ENCODE measurements around the gene LRRC14B. TPM values are rescaled to one million over a fixed set of nuclear protein-coding genes. Genes with fewer than 3 reads are reported as not detected.
"Not testable (repeated sequence)": the region's sequence is repeated elsewhere in the genome, so short reads cannot be mapped to it uniquely, and the experiment has no call there.

LRRC14B gene
- total and polyA plus RNA-seq, 7 experiments from 2014 or later: 0.51 TPM; not detected in 6

DNA sequence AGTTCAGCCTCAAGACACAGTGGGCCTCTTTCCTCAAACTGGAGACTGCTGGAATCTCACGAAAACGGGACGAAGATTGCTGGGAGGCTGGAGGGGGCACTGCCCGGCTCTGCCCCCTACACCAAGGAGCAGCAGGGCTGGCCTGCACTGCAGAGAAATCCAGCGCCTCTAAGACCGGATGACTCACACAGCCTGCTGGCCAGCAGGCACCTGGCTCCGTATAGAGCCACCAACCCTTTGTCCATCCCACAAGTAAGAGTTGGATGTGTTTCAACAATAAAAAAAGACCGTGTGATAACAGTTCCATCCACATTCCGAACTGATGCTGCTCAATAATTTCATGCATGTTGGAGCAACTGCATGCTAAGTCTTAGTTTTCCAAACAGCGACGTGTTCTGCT, 15.1 kb downstream of the LRRC14B start:
- Mint-ChIP-seq H3K4me1 (peaks cover 14 to 30% (median 22%) of the 10 kb centered on the region in 7 donors), H3K4me3 (no peak overlapping the region), H3K9me3 (no peaks in the 10 kb centered on the region), H3K27ac (no peak overlapping the region), H3K36me3 (peaks cover 0 to 40% (median 18%) of the 10 kb centered on the region in 5 donors), H3K27me3 (no peaks in the 10 kb centered on the region)
- ATAC-seq (no peak), DNase-seq (no peak)
- Histone ChIP-seq H3K27me3 (ENCODE audit: control insufficient read depth in 2 of 2, insufficient read depth in 2 of 2, low read length in 2 of 2) (no peaks in the 10 kb centered on the region), H3K4me3 (ENCODE audit: low read length) (no peak overlapping the region), H3K4me1 (ENCODE audit: control insufficient read depth in 2 of 2, insufficient read depth in 2 of 2, low read length in 2 of 2) (no peaks in the 10 kb centered on the region), H3K36me3 (ENCODE audit: control insufficient read depth in 2 of 3, insufficient read depth in 3 of 3, low read length in 3 of 3) (peaks cover 0 to 52% (median 0%) of the 10 kb centered on the region in 3 experiments), H3K27ac (ENCODE audit: low read depth, low read length) (no peak overlapping the region), H3K9me3 (ENCODE audit: control insufficient read depth in 2 of 3, low read length in 3 of 3) (no peaks in the 10 kb centered on the region)
- ChIA-PET POLR2A (no interaction called here), CTCF (no interaction called here)
- intact Hi-C loops (cut with micrococcal nuclease): no loop called here

DNA sequence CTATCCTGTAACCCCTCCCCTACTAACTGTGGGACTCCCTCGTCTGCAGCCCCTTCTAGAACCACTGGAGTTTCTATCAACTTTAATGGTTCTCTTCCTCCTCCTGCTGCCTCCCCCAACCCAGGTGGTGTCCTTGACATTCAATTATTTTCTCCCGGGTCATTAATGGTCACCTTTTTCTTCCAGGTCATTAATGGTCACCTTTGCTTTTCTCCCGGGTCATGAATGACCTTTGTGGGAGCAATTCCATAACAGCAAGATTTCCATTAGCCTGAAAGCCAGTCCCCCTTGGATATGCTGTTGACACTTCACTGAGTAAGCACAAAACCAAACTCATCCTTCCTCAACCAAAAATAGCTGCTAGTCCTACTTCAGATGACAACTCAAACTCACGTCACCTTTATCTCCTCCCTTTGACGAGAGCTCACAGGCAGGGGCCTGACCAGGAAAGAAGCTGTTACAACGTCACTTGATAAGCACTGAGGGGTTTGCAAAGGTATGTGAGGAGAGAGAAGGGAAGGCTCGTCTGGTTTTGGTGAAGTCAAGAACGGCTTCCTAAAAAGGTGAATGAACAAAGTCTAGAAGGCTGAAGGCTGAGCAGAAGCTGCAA, 15.7 kb downstream of the LRRC14B start:
- ChIA-PET CTCF (no interaction called here), POLR2A (no interaction called here)
- Histone ChIP-seq H3K4me1 (ENCODE audit: control insufficient read depth in 2 of 2, insufficient read depth in 2 of 2, low read length in 2 of 2) (no peaks in the 10 kb centered on the region), H3K36me3 (ENCODE audit: control insufficient read depth in 2 of 3, insufficient read depth in 3 of 3, low read length in 3 of 3) (peaks cover 0 to 52% (median 0%) of the 10 kb centered on the region in 3 experiments), H3K27me3 (ENCODE audit: control insufficient read depth in 2 of 2, insufficient read depth in 2 of 2, low read length in 2 of 2) (no peaks in the 10 kb centered on the region), H3K9me3 (ENCODE audit: control insufficient read depth in 2 of 3, low read length in 3 of 3) (no peaks in the 10 kb centered on the region), H3K4me3 (ENCODE audit: low read length) (no peak overlapping the region), H3K27ac (ENCODE audit: low read depth, low read length) (no peak overlapping the region)
- no peaks in the 10 kb centered on the region for H3K9me3 Mint-ChIP-seq
- no peak overlapping the region for H3K4me3 Mint-ChIP-seq
- peaks cover 0 to 40% (median 18%) of the 10 kb centered on the region in 5 donors for H3K36me3 Mint-ChIP-seq
- H3K27me3 Mint-ChIP-seq: no peaks in the 10 kb centered on the region
- H3K27ac Mint-ChIP-seq: peak overlapping the region in 3 of 9 donors; percentile 26 to 58 (median 43)
- no peak for ATAC-seq
- intact Hi-C loops (cut with micrococcal nuclease): no loop called here
- DNase-seq: no peak
- H3K4me1 Mint-ChIP-seq: peaks cover 14 to 30% (median 20%) of the 10 kb centered on the region in 7 donors

GRCh38 chr5:207599-207998, 16.3 kb downstream of the LRRC14B start:
- Histone ChIP-seq H3K27me3 (ENCODE audit: control insufficient read depth in 2 of 2, insufficient read depth in 2 of 2, low read length in 2 of 2) (no peaks in the 10 kb centered on the region), H3K4me1 (ENCODE audit: control insufficient read depth in 2 of 2, insufficient read depth in 2 of 2, low read length in 2 of 2) (no peaks in the 10 kb centered on the region), H3K36me3 (ENCODE audit: control insufficient read depth in 2 of 3, insufficient read depth in 3 of 3, low read length in 3 of 3) (peaks cover 0 to 52% (median 0%) of the 10 kb centered on the region in 3 experiments), H3K9me3 (ENCODE audit: control insufficient read depth in 2 of 3, low read length in 3 of 3) (no peaks in the 10 kb centered on the region), H3K4me3 (ENCODE audit: low read length) (no peak overlapping the region), H3K27ac (ENCODE audit: low read depth, low read length) (no peak overlapping the region)
- DNase-seq (no peak), ATAC-seq (no peak)
- Mint-ChIP-seq H3K27ac (peak overlapping the region in 1 of 9 donors; percentile 43), H3K4me3 (no peak overlapping the region), H3K27me3 (no peaks in the 10 kb centered on the region), H3K9me3 (no peaks in the 10 kb centered on the region), H3K36me3 (peaks cover 0 to 40% (median 18%) of the 10 kb centered on the region in 5 donors), H3K4me1 (peaks cover 14 to 30% (median 20%) of the 10 kb centered on the region in 7 donors)
- POLR2A ChIA-PET: no interaction called here
- intact Hi-C loops (cut with micrococcal nuclease): no loop called here
- CTCF ChIA-PET: no interaction called here

GRCh38 chr5:208449-209114, 17.3 kb downstream of the LRRC14B start:
- Mint-ChIP-seq H3K36me3 (peaks cover 0 to 39% (median 18%) of the 10 kb centered on the region in 5 donors), H3K27me3 (no peaks in the 10 kb centered on the region), H3K4me3 (no peak overlapping the region), H3K27ac (no peak overlapping the region), H3K9me3 (no peaks in the 10 kb centered on the region), H3K4me1 (peaks cover 14 to 34% (median 21%) of the 10 kb centered on the region in 7 donors)
- ChIA-PET POLR2A (no interaction called here), CTCF (no interaction called here)
- H3K36me3 ChIP-seq (ENCODE audit: control insufficient read depth in 2 of 3, insufficient read depth in 3 of 3, low read length in 3 of 3): peaks cover 0 to 49% (median 0%) of the 10 kb centered on the region in 3 experiments
- H3K9me3 ChIP-seq (ENCODE audit: control insufficient read depth in 2 of 3, low read length in 3 of 3): no peaks in the 10 kb centered on the region
- H3K4me3 ChIP-seq (ENCODE audit: low read length): no peak overlapping the region
- ATAC-seq (no peak), DNase-seq (no peak)
- no peaks in the 10 kb centered on the region for H3K27me3 ChIP-seq (ENCODE audit: control insufficient read depth in 2 of 2, insufficient read depth in 2 of 2, low read length in 2 of 2)
- H3K4me1 ChIP-seq (ENCODE audit: control insufficient read depth in 2 of 2, insufficient read depth in 2 of 2, low read length in 2 of 2): no peaks in the 10 kb centered on the region
- H3K27ac ChIP-seq (ENCODE audit: low read depth, low read length): no peak overlapping the region
- intact Hi-C loops (cut with micrococcal nuclease): no loop called here

DNA sequence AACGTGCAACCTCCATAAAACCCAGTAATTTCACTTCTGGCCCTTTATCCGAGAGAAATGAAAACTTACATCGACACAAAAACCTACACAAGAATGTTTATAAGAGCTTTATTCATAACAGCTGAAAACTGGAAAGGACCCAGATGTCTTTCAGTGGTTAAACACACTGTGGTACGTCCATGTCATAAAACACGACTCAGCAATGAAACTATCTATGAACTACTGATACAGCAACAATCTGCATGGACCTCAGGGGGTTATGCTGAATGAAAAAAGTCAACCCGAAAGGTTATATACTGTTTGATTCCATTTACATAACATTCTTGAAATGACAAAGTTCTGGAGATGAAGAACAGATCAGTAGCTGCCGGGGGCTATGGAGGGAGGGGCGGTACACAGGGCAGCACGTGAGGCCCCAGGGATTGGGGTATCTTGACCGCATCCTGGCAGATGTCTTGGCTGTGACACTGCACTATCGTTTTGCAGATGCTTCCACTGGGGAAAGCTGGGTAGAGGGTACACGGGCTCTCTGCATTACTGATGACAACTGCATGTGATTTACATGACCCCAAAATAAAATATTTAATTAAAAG, 22.6 kb downstream of the LRRC14B start:
- H3K4me3 Mint-ChIP-seq: peak overlapping the region in 6 of 10 donors; percentile 18 to 65 (median 38)
- Histone ChIP-seq H3K27ac (ENCODE audit: low read depth, low read length) (no peak overlapping the region), H3K36me3 (ENCODE audit: control insufficient read depth in 2 of 3, insufficient read depth in 3 of 3, low read length in 3 of 3) (peaks cover 0 to 16% (median 0%) of the 10 kb centered on the region in 3 experiments), H3K9me3 (ENCODE audit: control insufficient read depth in 2 of 3, low read length in 3 of 3) (no peaks in the 10 kb centered on the region), H3K4me3 (ENCODE audit: low read length) (no peak overlapping the region), H3K27me3 (ENCODE audit: control insufficient read depth in 2 of 2, insufficient read depth in 2 of 2, low read length in 2 of 2) (no peaks in the 10 kb centered on the region), H3K4me1 (ENCODE audit: control insufficient read depth in 2 of 2, insufficient read depth in 2 of 2, low read length in 2 of 2) (no peaks in the 10 kb centered on the region)
- POLR2A ChIA-PET: interaction anchor here (0.6 kb wide), 1 partner anchor 248 kb away, joined by 3 read pairs; no protein-coding TSS in a partner anchor
- H3K27ac Mint-ChIP-seq: peak overlapping the region in 4 of 9 donors; percentile 32 to 74 (median 35)
- intact Hi-C loops (cut with micrococcal nuclease): no loop called here
- ATAC-seq: no peak
- no peak for DNase-seq
- H3K9me3 Mint-ChIP-seq: no peaks in the 10 kb centered on the region
- peaks cover 0 to 28% (median 12%) of the 10 kb centered on the region in 5 donors for H3K36me3 Mint-ChIP-seq
- CTCF ChIA-PET: no interaction called here
- H3K4me1 Mint-ChIP-seq: peaks cover 30 to 51% (median 44%) of the 10 kb centered on the region in 7 donors
- H3K27me3 Mint-ChIP-seq: peaks cover 0 to under 1% (median 0%) of the 10 kb centered on the region in 5 donors

DNA sequence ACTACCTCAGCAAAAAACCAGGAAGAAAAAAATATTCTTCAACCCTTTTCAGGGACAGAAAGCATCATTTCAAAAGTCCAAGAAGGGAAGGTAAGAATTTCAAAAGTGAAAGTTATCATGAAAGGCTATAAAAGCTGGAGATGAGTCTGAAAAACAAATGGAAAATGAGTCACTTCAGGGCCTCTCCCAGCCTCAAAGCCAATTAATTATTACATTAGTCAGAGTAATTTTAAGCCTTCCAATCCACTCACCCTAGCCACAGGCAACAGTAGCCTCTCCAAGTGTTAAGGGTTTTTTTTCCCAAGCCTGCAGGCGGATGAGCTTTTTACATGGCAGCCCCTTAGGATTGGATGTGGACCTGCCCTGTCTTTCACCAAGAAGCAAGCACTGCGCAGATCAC, 24.0 kb downstream of the LRRC14B start:
- H3K9me3 ChIP-seq (ENCODE audit: control insufficient read depth in 2 of 3, low read length in 3 of 3); ATAC-seq; H3K4me1 ChIP-seq (ENCODE audit: control insufficient read depth in 2 of 2, insufficient read depth in 2 of 2, low read length in 2 of 2); H3K27ac ChIP-seq (ENCODE audit: low read depth, low read length); H3K27me3 Mint-ChIP-seq; DNase-seq; H3K4me3 ChIP-seq (ENCODE audit: low read length); POLR2A ChIA-PET; H3K9me3 Mint-ChIP-seq; CTCF ChIA-PET; H3K27me3 ChIP-seq (ENCODE audit: control insufficient read depth in 2 of 2, insufficient read depth in 2 of 2, low read length in 2 of 2): not testable (repeated sequence)
- peaks cover 0 to 17% (median 0%) of the 10 kb centered on the region in 3 experiments for H3K36me3 ChIP-seq (ENCODE audit: control insufficient read depth in 2 of 3, insufficient read depth in 3 of 3, low read length in 3 of 3)
- H3K36me3 Mint-ChIP-seq: peaks cover 0 to 22% (median 10%) of the 10 kb centered on the region in 5 donors
- H3K27ac Mint-ChIP-seq: peak overlapping the region in 5 of 9 donors; percentile 3 to 58 (median 10)
- peaks cover 25 to 45% (median 38%) of the 10 kb centered on the region in 7 donors for H3K4me1 Mint-ChIP-seq
- intact Hi-C loops (cut with micrococcal nuclease): loop anchor here in 1 of 2 donors (5.0 kb wide), 1 partner anchor 227 kb away; the partner anchor contains the start of gene EXOC3
- H3K4me3 Mint-ChIP-seq: peak overlapping the region; percentile 22 to 73 (median 54)

Data from naive thymus-derived CD4-positive, alpha-beta T cell (primary cell).